HepG2 (cell line): ENCODE data around the gene CNIH4. TPM values are rescaled to one million over a fixed set of nuclear protein-coding genes. Genes with fewer than 3 reads are reported as not detected.

Source experiments
- ATAC-seq: fragments of 200-7000 bp; cut with Tn5 transposase; 3 replicates; pipeline ENCODE4 v1.9.1; 2020; ENCODE audit warnings: mild to moderate bottlenecking, moderate library complexity
- BruUV-seq: library from RNA; stranded (reverse); fragments of 400-500 nt; replicated peaks from 2 replicates; lab custom pipeline; 2021; lab: Mats Ljungman, UMichigan
- CTCF ChIA-PET: fragments of 300-600 bp; formaldehyde crosslinking; extraction: SDS; loops from one replicate; lab custom pipeline; 2021; ENCODE audit warnings: low total read pairs, inconsistent platforms, low intra/inter-chr PET ratio; lab: Yijun Ruan, JAX
- POLR2A ChIA-PET: fragments of 350-600 bp; sonication (Branson Sonifier 250); formaldehyde crosslinking; loops from one replicate; lab custom pipeline; 2020; ENCODE audit warnings: antibody characterized with exemption, inconsistent platforms; lab: Yijun Ruan, JAX
- DNase-seq: peaks from one replicate; pipeline ENCODE4 v3.0.0-alpha.2; 2015; ENCODE audit warnings: low spot score
- FAIRE-seq: peaks from 3 replicates; lab custom pipeline; 2011; peaks lifted over from hg19 to GRCh38; lab: Jason Lieb, UNC
- H2AFZ ChIP-seq: one replicate; pipeline ENCODE4 v1.6.1; 2011; ENCODE audit warnings: low read length, inconsistent platforms
- H3K27ac ChIP-seq: fragments of 300-600 bp; 3 replicates; pipeline ENCODE4 v1.8.0; 2011; ENCODE audit warnings: mixed run types, mild to moderate bottlenecking, mixed read lengths, low read length, inconsistent platforms; ENCODE audit not compliant: insufficient read depth; ENCODE audit errors: extremely low read length
- H3K27me3 ChIP-seq, 2 experiments: fragments of 200-600 bp in 1 of 2; 2 replicates in 1 of 2; 3 replicates in 1 of 2; pipeline versions ENCODE4 v1.6.0 to v1.8.0; 2011; ENCODE audit warnings: low read length in 2 of 2, mild to moderate bottlenecking in 2 of 2, moderate library complexity in 2 of 2, inconsistent platforms in 1 of 2; ENCODE audit not compliant: insufficient read depth in 2 of 2, control insufficient read depth in 1 of 2
- H3K36me3 ChIP-seq, 2 experiments: fragments of 200-600 bp in 1 of 2; replicated peaks in 1 of 2; 2 replicates in 1 of 2; 3 replicates in 1 of 2; pipeline versions ENCODE4 v1.5.1 to v1.8.0; 2011; ENCODE audit warnings: low read length in 2 of 2, inconsistent platforms in 1 of 2; ENCODE audit not compliant: insufficient read depth in 2 of 2, control insufficient read depth in 1 of 2
- H3K4me1 ChIP-seq: 2 replicates; pipeline ENCODE4 v1.5.1; 2012; ENCODE audit warnings: low read length, inconsistent platforms; ENCODE audit not compliant: insufficient read depth
- H3K4me2 ChIP-seq: 2 replicates; pipeline ENCODE4 v1.6.0; 2011; ENCODE audit warnings: low read depth, low read length, inconsistent platforms
- H3K4me3 ChIP-seq, 3 experiments: fragments of 200-600 bp in 1 of 3; sonication (generic), shearing (Covaris generic) in 1 of 3; replicated peaks in 1 of 3; 2 replicates each; pipeline ENCODE4 v1.5.1; 2011 to 2016; ENCODE audit warnings: low read length in 3 of 3, inconsistent platforms in 2 of 3, low read depth in 2 of 3, mild to moderate bottlenecking in 2 of 3, control low read depth in 1 of 3, mixed read lengths in 1 of 3; ENCODE audit not compliant: insufficient read depth in 1 of 3
- H3K79me2 ChIP-seq: one replicate; pipeline ENCODE4 v1.6.1; 2011; ENCODE audit warnings: low read length, inconsistent platforms; ENCODE audit not compliant: insufficient read depth
- H3K9ac ChIP-seq: 2 replicates; pipeline ENCODE4 v1.6.0; 2011; ENCODE audit warnings: mild to moderate bottlenecking, low read depth, low read length, inconsistent platforms; ENCODE audit not compliant: insufficient read depth
- H3K9me3 ChIP-seq: 2 replicates; pipeline ENCODE4 v1.5.1; 2012; ENCODE audit warnings: mild to moderate bottlenecking, low read length
- H4K20me1 ChIP-seq: 2 replicates; pipeline ENCODE4 v1.6.0; 2011; ENCODE audit warnings: inconsistent platforms, mild to moderate bottlenecking, low read length, moderate library complexity; ENCODE audit not compliant: insufficient read depth
- BORCS8-MEF2B ChIP-seq: sonication (generic); formaldehyde crosslinking; IDR thresholded peaks from 2 replicates; pipeline ENCODE4 v1.8.0; 2022; ENCODE audit warnings: mild to moderate bottlenecking, missing genetic modification reagents
- CTCF ChIP-seq: sonication (generic); formaldehyde crosslinking; IDR thresholded peaks from 2 replicates; pipeline ENCODE4 v1.5.0; 2020; ENCODE audit warnings: mild to moderate bottlenecking, missing genetic modification reagents, moderate library complexity
- ELF1 ChIP-seq: sonication (generic); formaldehyde crosslinking; IDR thresholded peaks from 2 replicates; pipeline ENCODE4 v1.4.0; 2020; ENCODE audit warnings: missing genetic modification reagents
- MED1 ChIP-seq: sonication (generic); formaldehyde crosslinking; IDR thresholded peaks from 2 replicates; pipeline ENCODE4 v1.4.0; 2020; ENCODE audit warnings: missing genetic modification reagents
- MTA3 ChIP-seq: sonication (generic); formaldehyde crosslinking; IDR thresholded peaks from 2 replicates; pipeline ENCODE4 v1.4.0; 2020; ENCODE audit warnings: missing genetic modification reagents
- NFIB ChIP-seq: sonication (generic); formaldehyde crosslinking; IDR thresholded peaks from 2 replicates; pipeline ENCODE4 v1.9.0; 2021; ENCODE audit warnings: missing genetic modification reagents, mild to moderate bottlenecking, borderline replicate concordance
- RFX1 ChIP-seq: fragments of 450-650 bp; IDR thresholded peaks from 2 replicates; pipeline ENCODE4 v1.6.1; 2017
- ZNF33A ChIP-seq: sonication (generic); formaldehyde crosslinking; IDR thresholded peaks from 2 replicates; pipeline ENCODE4 v1.5.1; 2020; ENCODE audit warnings: missing genetic modification reagents, mild to moderate bottlenecking, moderate library complexity, borderline replicate concordance
- ZNF383 ChIP-seq: sonication (generic); formaldehyde crosslinking; IDR thresholded peaks from 2 replicates; pipeline ENCODE4 v1.4.0; 2020; ENCODE audit warnings: missing genetic modification reagents, mild to moderate bottlenecking, borderline replicate concordance
- WGBS: methylation state at CpG from one replicate; pipeline ENCODE4 v1.1.6; 2017; ENCODE audit warnings: low lambda C conversion rate; 5-methylcytosine and 5-hydroxymethylcytosine counted together
- in situ Hi-C: cut with HindIII; loops from 2 replicates; pipeline ENCODE4 v1.10.0; 2017; ENCODE audit warnings: low pct_unique_long_range_greater_than_20kb; ENCODE audit not compliant: extremely low pct_ligation_motif_present
- intact Hi-C: fragments of 100-400 bp; cut with micrococcal nuclease; formaldehyde crosslinking; loops from one replicate; pipeline ENCODE4 v1.10.0; 2022; ENCODE audit not compliant: unreplicated experiment
- polyA plus RNA-seq, 8 experiments: library from polyadenylated mRNA; depleted of rRNA in 3 of 8; stranded (reverse) in 7 of 8; unstranded in 1 of 8; fragments of >200 nt; fragmentation: Illumina TruSeq in 4 of 8; extraction: Trizol in 4 of 8; gene quantifications; 2 replicates each; pipeline versions ENCODE4 v1.2.1 to v1.2.3, GENCODE V29; 2011 to 2016; ENCODE audit warnings: low read depth in 4 of 8, missing spikeins in 1 of 8, mixed read lengths in 1 of 8; ENCODE audit not compliant: insufficient read depth in 1 of 8
- total RNA-seq, 5 experiments: library from RNA; depleted of rRNA; stranded (reverse); fragments of >200 nt; fragmentation: Illumina TruSeq; extraction: Trizol; gene quantifications; 2 replicates each; pipeline ENCODE4 v1.2.3, GENCODE V29; 2016; ENCODE audit warnings: low read depth in 1 of 5

The CNIH4 gene
- total and polyA plus RNA-seq, 2 of the 13 experiments (the other 11 are each of a cell fraction or from before 2014, with no cell fraction given): 51.8 to 52.9 TPM

- ATAC-seq (no peak), DNase-seq (no peak), FAIRE-seq (no peak)
- WGBS: 100% methylated on average over 2 of the region's 2 CpGs
- in situ Hi-C loops (no loop called here), intact Hi-C loops (loop anchor here (10.0 kb wide), 1 partner anchor 57 kb away; no protein-coding TSS in a partner anchor)
- no peaks in the 10 kb centered on the region for H3K27me3 ChIP-seq
- H3K4me1 ChIP-seq: no peaks in the 10 kb centered on the region
- H3K4me2 ChIP-seq: no peak overlapping the region
- no peaks in the 10 kb centered on the region for H4K20me1 ChIP-seq
- no peak for TF ChIP-seq BORCS8-MEF2B (CRISPR knock-in tag)
- no peak for TF ChIP-seq ZNF33A (CRISPR knock-in tag)
- no peak for TF ChIP-seq ELF1
- TF ChIP-seq MED1 (CRISPR knock-in tag): no peak
- TF ChIP-seq NFIB: no peak
- no peak for TF ChIP-seq CTCF
- TF ChIP-seq ZNF383: no peak
- no peak for TF ChIP-seq MTA3 (CRISPR knock-in tag)
- no peak for TF ChIP-seq RFX1
- ChIA-PET POLR2A (no interaction called here), CTCF (no interaction called here)
- no peak overlapping the region for H2AFZ ChIP-seq
- H3K36me3 ChIP-seq: peaks cover 0 to 12% of the 10 kb centered on the region in 2 experiments; a peak in 4 of 5 replicates
- H3K9me3 ChIP-seq: no peaks in the 10 kb centered on the region
- H3K9ac ChIP-seq: no peak overlapping the region
- no peak overlapping the region for H3K4me3 ChIP-seq
- peaks cover 7% of the 10 kb centered on the region for H3K79me2 ChIP-seq
- no TSS peak for BruUV-seq
- no peak overlapping the region for H3K27ac ChIP-seq
Observed at GRCh38 chr1:224321706-224322105, 35.0 kb upstream of the CNIH4 start.
